Activated CD4-positive, alpha-beta T cell treated with anti-CD3 and anti-CD28 coated beads, Interleukin-2, amount 10 ng/mL, durations not matched to agents 24 days and 14 days (primary cell): ENCODE measurements around the gene MAPK8. TPM values are rescaled to one million over a fixed set of nuclear protein-coding genes. Genes with fewer than 3 reads are reported as not detected.

Experiments
- DNase-seq: peaks from one replicate; pipeline ENCODE4 v3.0.0; 2022
- H3K27ac Mint-ChIP-seq: one replicate; pipeline ENCODE4 v1.8.0; 2022; ENCODE audit warnings: mild to moderate bottlenecking, mixed read lengths
- H3K27me3 Mint-ChIP-seq: one replicate; pipeline ENCODE4 v1.8.0; 2022; ENCODE audit warnings: mixed read lengths
- H3K36me3 Mint-ChIP-seq: one replicate; pipeline ENCODE4 v1.8.0; 2022; ENCODE audit warnings: low read depth, mild to moderate bottlenecking, mixed read lengths
- H3K4me1 Mint-ChIP-seq: one replicate; pipeline ENCODE4 v1.8.0; 2021; ENCODE audit warnings: mixed read lengths
- H3K4me3 Mint-ChIP-seq: one replicate; pipeline ENCODE4 v1.8.0; 2022; ENCODE audit warnings: mild to moderate bottlenecking, moderate library complexity, mixed read lengths
- H3K9me3 Mint-ChIP-seq: one replicate; pipeline ENCODE4 v1.8.0; 2021; ENCODE audit warnings: mixed read lengths
- intact Hi-C: fragments of 100-400 bp; cut with micrococcal nuclease; formaldehyde crosslinking; loops from one replicate; pipeline ENCODE4 v1.15.1; 2023
- total RNA-seq: library from RNA; stranded (reverse); gene quantifications from 2 replicates; pipeline ENCODE4 v1.2.3, GENCODE V29; 2022

Gene MAPK8
- total RNA-seq, 1 donor from 2014 or later: 46.4 TPM

DNA sequence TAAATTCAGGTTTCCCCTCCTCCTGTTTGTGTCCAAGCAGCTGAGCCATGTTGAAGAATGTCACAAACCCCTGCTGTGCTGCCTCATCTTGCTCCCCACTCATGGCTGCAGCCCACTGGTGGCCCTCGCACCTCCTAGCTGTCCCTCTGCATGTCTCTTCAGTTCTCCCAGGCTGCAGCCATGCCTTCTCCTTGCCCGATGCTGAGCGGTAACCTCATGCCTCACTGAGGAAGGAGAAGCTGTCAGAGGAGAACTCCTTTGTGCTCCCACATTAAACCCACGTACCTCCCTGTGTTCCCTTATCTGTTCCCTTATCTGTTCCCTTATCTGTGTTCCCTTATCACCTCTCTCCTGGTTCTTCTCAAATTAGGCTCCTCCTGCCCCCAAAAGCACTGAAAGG lies 21.7 kb upstream of the MAPK8 start:
- H3K4me1 Mint-ChIP-seq: peaks cover 8% of the 10 kb centered on the region
- peaks cover 2% of the 10 kb centered on the region for H3K27me3 Mint-ChIP-seq

DNA sequence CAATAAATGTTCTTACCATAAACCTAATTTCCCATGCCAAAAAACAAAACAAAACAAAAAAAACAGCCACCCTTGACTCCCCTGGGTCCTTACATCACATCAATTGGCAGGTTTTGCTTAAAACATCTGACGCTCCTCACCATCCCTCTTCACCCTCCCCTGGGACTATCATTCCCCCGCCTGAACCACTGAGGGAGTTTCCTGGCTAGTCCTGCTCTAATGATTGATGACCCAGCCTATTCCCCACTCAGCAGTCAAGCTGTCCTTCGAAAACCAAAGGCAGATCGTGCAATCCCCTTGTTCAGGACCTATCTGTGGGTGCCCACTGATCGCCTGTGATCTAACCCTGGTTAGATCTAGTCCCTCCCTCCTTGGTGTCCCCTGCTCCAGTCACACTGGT lies 20.8 kb upstream of the MAPK8 start:
- H3K9me3 Mint-ChIP-seq: peaks cover 12% of the 10 kb centered on the region
- DNase-seq: no peak
- H3K4me3 Mint-ChIP-seq: no peak overlapping the region
- intact Hi-C loops: no loop called here
- H3K36me3 Mint-ChIP-seq: no peaks in the 10 kb centered on the region
- H3K4me1 Mint-ChIP-seq: peaks cover 10% of the 10 kb centered on the region
- no peak overlapping the region for H3K27ac Mint-ChIP-seq
- H3K27me3 Mint-ChIP-seq: peaks cover 2% of the 10 kb centered on the region

More for the DNA sequence above, 21.7 kb upstream of the MAPK8 start:
- no peak overlapping the region for H3K27ac Mint-ChIP-seq
- no peaks in the 10 kb centered on the region for H3K36me3 Mint-ChIP-seq
- intact Hi-C loops: no loop called here
- H3K4me3 Mint-ChIP-seq: no peak overlapping the region
- peak; percentile 28 for DNase-seq
- peaks cover 13% of the 10 kb centered on the region for H3K9me3 Mint-ChIP-seq

DNA sequence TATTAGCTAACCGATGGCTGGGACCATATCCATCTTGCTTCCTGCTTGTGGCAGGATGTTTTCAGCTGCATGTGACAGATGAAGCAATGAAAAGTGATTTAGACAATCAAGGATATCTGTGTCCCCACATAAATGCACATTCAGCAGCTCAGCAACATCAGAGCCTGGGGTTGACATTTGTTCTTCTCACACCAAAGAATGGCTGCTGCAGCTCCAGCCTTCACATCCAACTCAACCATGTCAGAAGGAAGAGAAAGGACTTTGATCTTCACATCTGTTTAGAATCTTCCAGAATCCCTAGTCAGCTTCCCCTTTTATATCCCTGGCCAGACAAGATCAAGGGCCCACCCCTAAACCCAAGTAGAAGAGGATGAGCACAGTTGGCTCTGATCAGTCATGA lies 20.1 kb upstream of the MAPK8 start:
- intact Hi-C loops: no loop called here
- H3K27ac Mint-ChIP-seq: no peak overlapping the region
- no peak overlapping the region for H3K4me3 Mint-ChIP-seq
- DNase-seq: no peak
- no peaks in the 10 kb centered on the region for H3K36me3 Mint-ChIP-seq
- peaks cover 2% of the 10 kb centered on the region for H3K27me3 Mint-ChIP-seq
- H3K4me1 Mint-ChIP-seq: peaks cover 10% of the 10 kb centered on the region
- H3K9me3 Mint-ChIP-seq: peaks cover 8% of the 10 kb centered on the region

- Mint-ChIP-seq H3K9me3 (peaks cover 6% of the 10 kb centered on the region), H3K27me3 (peaks cover 5% of the 10 kb centered on the region), H3K27ac (no peak overlapping the region), H3K4me3 (no peak overlapping the region), H3K4me1 (peaks cover 10% of the 10 kb centered on the region), H3K36me3 (no peaks in the 10 kb centered on the region)
- DNase-seq: no peak
- intact Hi-C loops: no loop called here
These were observed 18.8 kb upstream of the MAPK8 start for GRCh38 chr10:48287417-48288391.

- H3K9me3 Mint-ChIP-seq: peaks cover 5% of the 10 kb centered on the region
- H3K27me3 Mint-ChIP-seq: peaks cover 5% of the 10 kb centered on the region
- DNase-seq: no peak
- intact Hi-C loops: no loop called here
- peaks cover 10% of the 10 kb centered on the region for H3K4me1 Mint-ChIP-seq
- no peak overlapping the region for H3K27ac Mint-ChIP-seq
- H3K36me3 Mint-ChIP-seq: no peaks in the 10 kb centered on the region
- H3K4me3 Mint-ChIP-seq: no peak overlapping the region
These were observed 17.8 kb upstream of the MAPK8 start for GRCh38 chr10:48288661-48289060.

DNA sequence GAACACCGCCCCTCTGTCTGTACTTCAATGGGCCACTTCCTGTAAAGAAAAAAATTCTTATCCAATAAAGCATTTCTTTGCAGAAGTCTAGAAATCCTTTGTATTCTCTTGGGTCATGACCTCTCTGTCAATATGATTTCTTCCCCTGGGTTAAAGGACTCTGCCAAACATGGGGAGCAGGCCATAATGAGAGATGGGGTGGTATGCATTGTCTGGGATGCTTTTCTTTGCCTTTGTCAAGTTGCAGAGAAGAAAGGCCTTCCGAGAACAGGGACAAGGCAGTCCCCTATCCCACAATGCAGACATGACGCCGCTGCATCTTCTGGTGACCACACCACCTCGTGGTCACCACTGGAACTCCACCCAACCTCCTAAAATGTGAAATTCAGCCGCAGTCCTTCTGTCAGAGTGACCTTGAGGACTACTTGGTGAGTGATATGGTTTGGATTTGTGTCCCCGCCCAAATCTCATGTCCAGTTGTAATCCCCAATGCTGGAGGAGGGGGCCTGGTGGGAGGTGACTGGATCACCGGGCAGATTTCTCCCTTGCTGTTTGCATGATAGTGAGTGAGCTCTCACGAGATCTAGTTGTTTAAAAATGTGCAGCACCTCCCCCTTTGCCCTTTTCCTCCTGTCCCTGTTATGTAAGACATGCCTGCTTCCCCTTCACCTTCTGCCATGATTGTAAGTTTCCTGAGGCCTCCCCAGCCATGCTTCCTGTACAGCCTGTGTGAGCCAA lies 16.8 kb upstream of the MAPK8 start:
- intact Hi-C loops: no loop called here
- Mint-ChIP-seq H3K27me3 (peaks cover 3% of the 10 kb centered on the region), H3K36me3 (no peaks in the 10 kb centered on the region), H3K9me3 (no peaks in the 10 kb centered on the region), H3K4me1 (peaks cover 10% of the 10 kb centered on the region), H3K4me3 (no peak overlapping the region), H3K27ac (no peak overlapping the region)
- peak; percentile 83 for DNase-seq

DNA sequence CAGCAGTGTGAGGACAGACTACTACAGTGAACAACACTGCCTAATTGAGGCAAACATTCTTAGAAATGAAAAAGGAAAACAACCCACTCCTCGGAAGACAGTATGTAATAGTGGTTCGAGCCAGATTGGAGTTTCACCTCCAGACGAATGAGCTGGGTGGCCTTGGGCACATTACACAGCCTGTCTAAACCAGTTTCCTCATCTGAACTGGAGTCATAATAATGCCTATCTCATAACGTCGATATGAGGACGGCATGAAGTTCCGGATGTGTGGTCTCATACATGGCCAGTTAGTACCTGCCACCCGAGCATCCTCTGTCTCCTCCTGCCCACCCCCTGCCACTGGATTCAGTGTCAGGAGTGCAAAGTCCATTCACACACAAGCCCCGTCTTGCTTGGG lies 16.2 kb upstream of the MAPK8 start:
- intact Hi-C loops: no loop called here
- H3K4me3 Mint-ChIP-seq: no peak overlapping the region
- no peak for DNase-seq
- no peaks in the 10 kb centered on the region for H3K36me3 Mint-ChIP-seq
- no peak overlapping the region for H3K27ac Mint-ChIP-seq
- H3K4me1 Mint-ChIP-seq: peaks cover 10% of the 10 kb centered on the region
- no peaks in the 10 kb centered on the region for H3K9me3 Mint-ChIP-seq
- peaks cover 4% of the 10 kb centered on the region for H3K27me3 Mint-ChIP-seq

- Mint-ChIP-seq H3K27ac (no peak overlapping the region), H3K36me3 (no peaks in the 10 kb centered on the region), H3K4me3 (no peak overlapping the region), H3K9me3 (no peaks in the 10 kb centered on the region), H3K27me3 (peaks cover 4% of the 10 kb centered on the region), H3K4me1 (peaks cover 10% of the 10 kb centered on the region)
- intact Hi-C loops: no loop called here
- DNase-seq: no peak
These were observed 15.3 kb upstream of the MAPK8 start for GRCh38 chr10:48291190-48291589.

DNA sequence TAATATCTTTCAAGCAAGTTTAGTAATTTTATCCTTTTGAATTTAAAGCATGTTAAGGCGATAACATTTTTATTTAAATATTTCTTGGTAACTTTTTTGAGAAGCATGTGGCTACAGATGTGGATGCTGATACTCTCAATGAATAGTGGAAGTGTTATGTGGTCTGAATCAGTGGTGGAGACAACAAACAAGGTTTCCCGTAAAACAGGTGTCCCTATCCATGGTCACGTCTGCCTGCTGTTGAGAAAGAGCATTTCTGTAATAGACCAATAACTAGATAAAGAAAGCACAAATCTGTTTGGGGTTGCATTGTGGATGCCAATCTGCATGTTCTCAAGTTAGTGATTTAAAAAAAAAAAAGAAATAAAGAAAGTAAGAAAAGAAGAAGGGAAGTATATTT lies 13.9 kb upstream of the MAPK8 start:
- Mint-ChIP-seq H3K27me3 (peaks cover 4% of the 10 kb centered on the region), H3K36me3 (no peaks in the 10 kb centered on the region), H3K9me3 (no peaks in the 10 kb centered on the region), H3K4me1 (peaks cover 6% of the 10 kb centered on the region), H3K27ac (no peak overlapping the region), H3K4me3 (no peak overlapping the region)
- intact Hi-C loops: no loop called here
- DNase-seq: no peak

- H3K36me3 Mint-ChIP-seq: no peaks in the 10 kb centered on the region
- H3K4me1 Mint-ChIP-seq: peaks cover 2% of the 10 kb centered on the region
- intact Hi-C loops: no loop called here
- peaks cover 4% of the 10 kb centered on the region for H3K27me3 Mint-ChIP-seq
- H3K9me3 Mint-ChIP-seq: no peaks in the 10 kb centered on the region
- DNase-seq: no peak
- no peak overlapping the region for H3K4me3 Mint-ChIP-seq
- no peak overlapping the region for H3K27ac Mint-ChIP-seq
These were observed 12.0 kb upstream of the MAPK8 start for GRCh38 chr10:48294431-48294830.

DNA sequence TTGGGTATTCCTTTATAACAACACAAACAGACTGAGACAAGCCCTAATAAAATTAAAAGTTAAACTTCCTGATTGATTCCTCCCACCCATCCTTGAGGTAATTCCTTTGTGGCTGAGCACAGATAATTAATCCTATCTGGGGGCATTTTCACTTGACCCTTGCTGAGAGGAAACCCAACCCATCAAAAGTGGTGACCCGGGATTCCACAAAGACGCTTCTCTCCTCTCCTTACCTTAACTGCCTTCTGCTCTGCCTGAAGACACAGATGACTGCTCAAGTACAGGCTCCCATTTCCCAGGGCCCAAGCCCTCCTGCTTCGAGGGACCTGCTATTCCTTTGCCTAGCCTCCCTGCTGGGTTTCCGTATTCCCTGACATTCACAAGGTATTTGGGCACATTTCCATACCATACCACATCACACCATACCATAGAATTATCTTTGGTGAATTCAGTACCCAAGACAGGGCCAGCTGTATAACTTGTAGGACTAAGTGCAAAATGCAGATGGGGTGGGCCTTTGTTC lies 9.8 kb upstream of the MAPK8 start:
- intact Hi-C loops: no loop called here
- H3K36me3 Mint-ChIP-seq: no peaks in the 10 kb centered on the region
- H3K9me3 Mint-ChIP-seq: no peaks in the 10 kb centered on the region
- H3K27me3 Mint-ChIP-seq: peaks cover 8% of the 10 kb centered on the region
- H3K4me1 Mint-ChIP-seq: peaks cover 2% of the 10 kb centered on the region
- DNase-seq: no peak
- no peak overlapping the region for H3K27ac Mint-ChIP-seq
- H3K4me3 Mint-ChIP-seq: no peak overlapping the region

- peaks cover 4% of the 10 kb centered on the region for H3K4me1 Mint-ChIP-seq
- no peaks in the 10 kb centered on the region for H3K9me3 Mint-ChIP-seq
- H3K27me3 Mint-ChIP-seq: peaks cover 6% of the 10 kb centered on the region
- intact Hi-C loops: no loop called here
- H3K36me3 Mint-ChIP-seq: no peaks in the 10 kb centered on the region
- no peak for DNase-seq
- H3K4me3 Mint-ChIP-seq: no peak overlapping the region
- H3K27ac Mint-ChIP-seq: no peak overlapping the region
These were observed 7.4 kb upstream of the MAPK8 start for GRCh38 chr10:48299066-48299465.

DNA sequence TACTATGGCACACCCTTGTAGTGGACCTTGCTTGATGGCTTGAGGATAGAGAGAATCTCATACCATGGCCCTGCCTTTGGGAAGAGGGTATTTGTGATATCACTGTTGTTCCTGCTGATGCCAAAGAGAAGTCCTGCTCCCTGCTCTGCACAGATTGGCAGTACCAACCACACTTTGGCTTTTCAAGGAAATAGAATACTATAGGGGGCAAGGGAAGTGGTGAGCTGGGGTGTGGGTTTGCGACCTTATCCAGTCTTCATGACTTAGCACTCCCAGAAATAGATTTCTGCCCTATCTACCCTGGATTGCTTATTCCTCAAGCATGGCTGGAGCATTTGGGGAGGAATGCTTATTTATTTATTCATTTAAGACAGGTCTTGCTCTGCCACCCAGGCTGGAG lies 6.8 kb upstream of the MAPK8 start:
- H3K4me3 Mint-ChIP-seq: no peak overlapping the region
- no peak for DNase-seq
- intact Hi-C loops: no loop called here
- peaks cover 4% of the 10 kb centered on the region for H3K4me1 Mint-ChIP-seq
- H3K27ac Mint-ChIP-seq: no peak overlapping the region
- H3K36me3 Mint-ChIP-seq: no peaks in the 10 kb centered on the region
- peaks cover 7% of the 10 kb centered on the region for H3K27me3 Mint-ChIP-seq
- H3K9me3 Mint-ChIP-seq: no peaks in the 10 kb centered on the region

GRCh38 chr10:48300556-48300955 lies 5.9 kb upstream of the MAPK8 start:
- H3K27me3 Mint-ChIP-seq: peaks cover 5% of the 10 kb centered on the region
- H3K9me3 Mint-ChIP-seq: no peaks in the 10 kb centered on the region
- H3K27ac Mint-ChIP-seq: no peak overlapping the region
- intact Hi-C loops: no loop called here
- H3K36me3 Mint-ChIP-seq: no peaks in the 10 kb centered on the region
- H3K4me3 Mint-ChIP-seq: no peak overlapping the region
- peaks cover 4% of the 10 kb centered on the region for H3K4me1 Mint-ChIP-seq
- DNase-seq: no peak
